OCI-LY1 (cell line): ENCODE results near the gene SLC25A33.
A peak's percentile ranks its signal among the peaks of the same experiment; 100 is the strongest.

ENCODE experiments used
- H2AFZ ChIP-seq: fragments of 200-600 bp; sonication (generic), shearing (Covaris generic); 2 replicates; pipeline ENCODE4 v1.6.0; 2014; ENCODE audit warnings: antibody characterized with exemption, mild to moderate bottlenecking, low read length
- H3F3A ChIP-seq: fragments of 200-600 bp; sonication (generic), shearing (Covaris generic); 2 replicates; pipeline ENCODE4 v1.6.0; 2014; ENCODE audit warnings: mild to moderate bottlenecking, antibody characterized with exemption, low read length, moderate library complexity; ENCODE audit not compliant: insufficient read depth
- H3K27ac ChIP-seq: fragments of 200-600 bp; sonication (generic); 2 replicates; pipeline ENCODE4 v1.5.1; 2014; ENCODE audit warnings: low read length, mixed run types, mild to moderate bottlenecking, low read depth; ENCODE audit not compliant: poor library complexity, severe bottlenecking
- H3K27me3 ChIP-seq: fragments of 200-600 bp; sonication (generic); 2 replicates; pipeline ENCODE4 v1.6.0; 2014; ENCODE audit warnings: antibody characterized with exemption, mild to moderate bottlenecking, low read length, moderate library complexity; ENCODE audit not compliant: insufficient read depth
- H3K36me3 ChIP-seq: fragments of 200-600 bp; sonication (generic); 2 replicates; pipeline ENCODE4 v1.6.1; 2014; ENCODE audit warnings: mild to moderate bottlenecking, antibody characterized with exemption, low read length, moderate library complexity, mixed read lengths; ENCODE audit not compliant: insufficient read depth
- H3K4me1 ChIP-seq: fragments of 200-600 bp; sonication (generic); 2 replicates; pipeline ENCODE4 v1.5.1; 2014; ENCODE audit warnings: mild to moderate bottlenecking, low read length, moderate library complexity; ENCODE audit not compliant: insufficient read depth, severe bottlenecking
- H3K4me2 ChIP-seq: fragments of 200-600 bp; sonication (generic), shearing (Covaris generic); 2 replicates; pipeline ENCODE4 v1.6.1; 2014; ENCODE audit warnings: low read length
- H3K4me3 ChIP-seq: fragments of 200-600 bp; sonication (generic); 2 replicates; pipeline ENCODE4 v1.5.1; 2014; ENCODE audit warnings: low read length, low read depth, mild to moderate bottlenecking, mixed read lengths; ENCODE audit not compliant: poor library complexity, severe bottlenecking
- H3K79me2 ChIP-seq: fragments of 200-600 bp; shearing (Covaris generic); 2 replicates; pipeline ENCODE4 v1.6.1; 2016; ENCODE audit warnings: mixed run types, low read length, mixed read lengths; ENCODE audit not compliant: insufficient read depth
- H3K9ac ChIP-seq: fragments of 200-600 bp; sonication (generic), shearing (Covaris generic); 2 replicates; pipeline ENCODE4 v1.6.1; 2014; ENCODE audit warnings: mild to moderate bottlenecking, low read length, mixed read lengths
- H3K9me2 ChIP-seq: fragments of 200-600 bp; sonication (generic), shearing (Covaris generic); 2 replicates; pipeline ENCODE4 v1.6.1; 2014; ENCODE audit warnings: low read depth, mild to moderate bottlenecking, low read length, mixed read lengths
- H3K9me3 ChIP-seq: fragments of 200-600 bp; shearing (Covaris generic); 2 replicates; pipeline ENCODE4 v1.6.1; 2014; ENCODE audit warnings: low read length, mixed read lengths
- H4K20me1 ChIP-seq: fragments of 200-600 bp; sonication (generic), shearing (Covaris generic); 2 replicates; pipeline ENCODE4 v1.6.0; 2016; ENCODE audit warnings: mild to moderate bottlenecking, low read length; ENCODE audit not compliant: insufficient read depth
- CTCF ChIP-seq: fragments of 200-600 bp; sonication (generic), shearing (Covaris generic); IDR thresholded peaks from 2 replicates; pipeline ENCODE4 v1.5.1; 2017; ENCODE audit warnings: mild to moderate bottlenecking, antibody characterized with exemption, low read length, moderate library complexity, mixed read lengths
- EZH2 ChIP-seq: fragments of 200-600 bp; sonication (generic), shearing (Covaris generic); IDR thresholded peaks from 2 replicates; pipeline ENCODE4 v1.8.0; 2017; ENCODE audit warnings: borderline replicate concordance, mixed run types, mild to moderate bottlenecking, antibody characterized with exemption, low read length, moderate library complexity, mixed read lengths

SLC25A33 gene

GRCh38 chr1:9494936-9495758 lies 44.1 kb upstream of the SLC25A33 start:
- Histone ChIP-seq H3K27me3 (no peaks in the 10 kb centered on the region), H3K79me2 (no peaks in the 10 kb centered on the region), H3K9me2 (no peaks in the 10 kb centered on the region), H3K36me3 (no peaks in the 10 kb centered on the region), H3K27ac (peak overlapping the region; percentile 43), H3K4me1 (peaks cover 16% of the 10 kb centered on the region), H3K9me3 (no peaks in the 10 kb centered on the region), H3F3A (no peaks in the 10 kb centered on the region), H2AFZ (peak overlapping the region; percentile 90), H3K4me3 (peak overlapping the region; percentile 61), H3K9ac (peak overlapping the region; percentile 76), H4K20me1 (no peaks in the 10 kb centered on the region), H3K4me2 (peak overlapping the region; percentile 87)
- TF ChIP-seq EZH2, result no peak
- TF ChIP-seq CTCF, result peak; percentile 91

DNA sequence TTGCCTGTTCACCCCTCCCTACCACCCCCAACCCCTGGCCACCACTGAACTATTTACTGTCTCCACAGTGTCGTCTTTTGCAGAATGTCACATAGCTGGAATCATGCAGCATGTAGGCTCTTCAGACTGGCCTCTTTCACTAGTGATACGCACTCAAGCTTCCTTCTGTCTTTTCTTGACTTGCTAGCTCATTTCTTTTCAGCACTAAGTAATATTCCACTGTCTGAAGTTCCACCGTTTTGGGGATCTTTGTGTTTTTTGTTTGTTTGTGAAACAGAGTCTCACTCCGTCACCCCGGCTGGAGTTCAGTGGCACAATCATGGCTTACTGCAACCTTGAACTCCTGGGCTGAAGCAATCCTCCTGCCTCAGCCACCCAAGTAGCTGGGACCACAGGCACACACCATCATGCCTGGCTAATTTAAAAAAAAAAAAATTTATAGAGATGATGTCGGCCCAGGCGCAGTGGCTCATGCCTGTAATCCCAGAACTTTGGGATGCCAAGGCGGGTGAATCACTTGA lies 43.4 kb upstream of the SLC25A33 start:
- no peaks in the 10 kb centered on the region for H3K79me2 ChIP-seq
- H3K36me3 ChIP-seq, result no peaks in the 10 kb centered on the region
- peak overlapping the region; percentile 87 for H3K4me2 ChIP-seq
- no peaks in the 10 kb centered on the region for H3K27me3 ChIP-seq
- H3K9ac ChIP-seq, result peak overlapping the region; percentile 76
- no peaks in the 10 kb centered on the region for H3F3A ChIP-seq
- H3K9me2 ChIP-seq, result no peaks in the 10 kb centered on the region
- peak overlapping the region; percentile 43 for H3K27ac ChIP-seq
- H3K9me3 ChIP-seq, result no peaks in the 10 kb centered on the region
- H2AFZ ChIP-seq, result peak overlapping the region; percentile 90; the same call in 1 of the 2 replicates
- H3K4me3 ChIP-seq, result peak overlapping the region; percentile 61
- H4K20me1 ChIP-seq, result no peaks in the 10 kb centered on the region
- no peak for TF ChIP-seq EZH2
- TF ChIP-seq CTCF, result no peak
- peaks cover 14% of the 10 kb centered on the region for H3K4me1 ChIP-seq

GRCh38 chr1:9500756-9501754 lies 38.2 kb upstream of the SLC25A33 start:
- Histone ChIP-seq H2AFZ (no peak overlapping the region), H3K36me3 (no peaks in the 10 kb centered on the region), H3K4me1 (peaks cover 16% of the 10 kb centered on the region), H3K27ac (peak overlapping the region; percentile 17), H4K20me1 (no peaks in the 10 kb centered on the region), H3K27me3 (no peaks in the 10 kb centered on the region), H3K4me2 (no peak overlapping the region), H3K9me2 (no peaks in the 10 kb centered on the region), H3K79me2 (no peaks in the 10 kb centered on the region), H3F3A (no peaks in the 10 kb centered on the region), H3K9ac (no peak overlapping the region), H3K4me3 (no peak overlapping the region), H3K9me3 (no peaks in the 10 kb centered on the region)
- TF ChIP-seq EZH2 (no peak), CTCF (no peak)
